ENCODE results near the gene GMCL2.

GMCL2 gene

DNA sequence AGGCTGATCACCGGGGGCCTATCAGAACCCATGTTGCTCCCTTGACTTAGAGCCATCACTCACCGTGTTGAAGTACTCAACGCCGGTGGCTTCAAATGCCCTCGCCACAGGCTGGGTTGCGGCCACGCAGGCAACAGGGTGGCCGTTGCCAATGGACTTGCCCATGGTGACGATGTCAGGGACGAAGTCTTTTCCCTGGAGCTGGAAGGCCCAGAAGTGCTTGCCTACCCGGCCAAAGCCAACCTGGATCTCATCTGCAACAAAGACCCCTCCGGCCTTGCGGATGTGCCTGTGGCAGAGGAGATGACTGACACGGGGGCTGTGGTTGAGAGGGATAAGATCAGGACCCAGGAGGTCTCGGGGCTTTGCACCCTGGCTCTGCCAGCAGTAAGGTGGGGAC, 35.1 kb upstream of the GMCL2 start:
- Histone ChIP-seq H3K27ac (ENCODE audit: low read depth, low read length) (no peak overlapping the region), H3K36me3 (ENCODE audit: control insufficient read depth in 1 of 2, insufficient read depth in 2 of 2, low read length in 2 of 2) (peaks cover 24 to 60% of the 10 kb centered on the region in 2 donors), H3K4me3 (ENCODE audit: low read depth in 1 of 2, low read length in 2 of 2) (no peak overlapping the region), H3K9me3 (ENCODE audit: control insufficient read depth in 1 of 2, low read length in 2 of 2) (no peaks in the 10 kb centered on the region), H3K27me3 (ENCODE audit: control insufficient read depth in 1 of 2, insufficient read depth in 2 of 2, low read length in 2 of 2) (no peaks in the 10 kb centered on the region), H3K4me1 (ENCODE audit: control insufficient read depth in 1 of 2, insufficient read depth in 2 of 2, low read length in 2 of 2) (peaks cover 3 to 5% of the 10 kb centered on the region in 2 donors), H3K9ac (ENCODE audit: low read depth in 1 of 2, low read length in 2 of 2) (no peak overlapping the region)

GRCh38 chr5:178221853-178222252, 34.7 kb upstream of the GMCL2 start:
- Histone ChIP-seq H3K9me3 (ENCODE audit: control insufficient read depth in 1 of 2, low read length in 2 of 2) (no peaks in the 10 kb centered on the region), H3K36me3 (ENCODE audit: control insufficient read depth in 1 of 2, insufficient read depth in 2 of 2, low read length in 2 of 2) (peaks cover 21 to 62% of the 10 kb centered on the region in 2 donors), H3K27ac (ENCODE audit: low read depth, low read length) (no peak overlapping the region), H3K27me3 (ENCODE audit: control insufficient read depth in 1 of 2, insufficient read depth in 2 of 2, low read length in 2 of 2) (no peaks in the 10 kb centered on the region), H3K9ac (ENCODE audit: low read depth in 1 of 2, low read length in 2 of 2) (no peak overlapping the region), H3K4me3 (ENCODE audit: low read depth in 1 of 2, low read length in 2 of 2) (no peak overlapping the region), H3K4me1 (ENCODE audit: control insufficient read depth in 1 of 2, insufficient read depth in 2 of 2, low read length in 2 of 2) (peaks cover 0 to 6% of the 10 kb centered on the region in 2 donors)

DNA sequence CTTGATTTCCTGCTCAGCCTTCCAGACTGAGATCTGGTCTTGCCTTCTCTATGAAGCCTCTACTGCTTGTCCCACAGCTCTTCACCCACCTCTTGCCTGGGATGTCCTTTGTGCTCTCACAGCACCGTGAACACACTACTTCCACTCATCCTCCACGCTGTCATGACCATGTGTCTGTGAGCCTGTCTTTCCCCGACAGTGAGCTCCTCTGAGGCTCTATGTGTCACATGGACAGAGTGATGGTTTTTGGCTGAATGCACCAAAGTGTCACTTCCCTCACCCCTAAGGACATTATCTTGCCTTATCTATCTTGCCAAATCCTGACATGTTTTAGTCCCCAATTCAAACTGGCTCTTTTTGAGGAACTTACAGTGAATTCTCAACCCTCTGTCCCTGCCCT, 34.1 kb upstream of the GMCL2 start:
- H3K4me3 ChIP-seq (ENCODE audit: low read depth in 1 of 2, low read length in 2 of 2): no peak overlapping the region
- peaks cover 0 to 7% of the 10 kb centered on the region in 2 donors for H3K4me1 ChIP-seq (ENCODE audit: control insufficient read depth in 1 of 2, insufficient read depth in 2 of 2, low read length in 2 of 2)
- no peaks in the 10 kb centered on the region for H3K27me3 ChIP-seq (ENCODE audit: control insufficient read depth in 1 of 2, insufficient read depth in 2 of 2, low read length in 2 of 2)
- peaks cover 21 to 58% of the 10 kb centered on the region in 2 donors for H3K36me3 ChIP-seq (ENCODE audit: control insufficient read depth in 1 of 2, insufficient read depth in 2 of 2, low read length in 2 of 2)
- H3K9ac ChIP-seq (ENCODE audit: low read depth in 1 of 2, low read length in 2 of 2): no peak overlapping the region
- no peaks in the 10 kb centered on the region for H3K9me3 ChIP-seq (ENCODE audit: control insufficient read depth in 1 of 2, low read length in 2 of 2)
- H3K27ac ChIP-seq (ENCODE audit: low read depth, low read length): no peak overlapping the region

GRCh38 chr5:178218827-178219226, 31.7 kb upstream of the GMCL2 start:
- Histone ChIP-seq H3K4me3 (ENCODE audit: low read depth in 1 of 2, low read length in 2 of 2) (no peak overlapping the region), H3K27me3 (ENCODE audit: control insufficient read depth in 1 of 2, insufficient read depth in 2 of 2, low read length in 2 of 2) (no peaks in the 10 kb centered on the region), H3K36me3 (ENCODE audit: control insufficient read depth in 1 of 2, insufficient read depth in 2 of 2, low read length in 2 of 2) (peaks cover 32 to 55% of the 10 kb centered on the region in 2 donors), H3K9ac (ENCODE audit: low read depth in 1 of 2, low read length in 2 of 2) (no peak overlapping the region), H3K9me3 (ENCODE audit: control insufficient read depth in 1 of 2, low read length in 2 of 2) (no peaks in the 10 kb centered on the region), H3K27ac (ENCODE audit: low read depth, low read length) (no peak overlapping the region), H3K4me1 (ENCODE audit: control insufficient read depth in 1 of 2, insufficient read depth in 2 of 2, low read length in 2 of 2) (peaks cover 19 to 31% of the 10 kb centered on the region in 2 donors)

- H3K4me3 ChIP-seq (ENCODE audit: low read depth in 1 of 2, low read length in 2 of 2): no peak overlapping the region
- H3K9me3 ChIP-seq (ENCODE audit: control insufficient read depth in 1 of 2, low read length in 2 of 2): no peaks in the 10 kb centered on the region
- H3K27ac ChIP-seq (ENCODE audit: low read depth, low read length): no peak overlapping the region
- H3K27me3 ChIP-seq (ENCODE audit: control insufficient read depth in 1 of 2, insufficient read depth in 2 of 2, low read length in 2 of 2): no peaks in the 10 kb centered on the region
- peaks cover 24 to 37% of the 10 kb centered on the region in 2 donors for H3K4me1 ChIP-seq (ENCODE audit: control insufficient read depth in 1 of 2, insufficient read depth in 2 of 2, low read length in 2 of 2)
- no peak overlapping the region for H3K9ac ChIP-seq (ENCODE audit: low read depth in 1 of 2, low read length in 2 of 2)
- H3K36me3 ChIP-seq (ENCODE audit: control insufficient read depth in 1 of 2, insufficient read depth in 2 of 2, low read length in 2 of 2): peaks cover 33 to 59% of the 10 kb centered on the region in 2 donors
Measured at GRCh38 chr5:178218237-178218776, 31.1 kb upstream of the GMCL2 start.

GRCh38 chr5:178216779-178217178, 29.6 kb upstream of the GMCL2 start:
- H3K36me3 ChIP-seq (ENCODE audit: control insufficient read depth in 1 of 2, insufficient read depth in 2 of 2, low read length in 2 of 2): peaks cover 34 to 60% of the 10 kb centered on the region in 2 donors
- no peak overlapping the region for H3K4me3 ChIP-seq (ENCODE audit: low read depth in 1 of 2, low read length in 2 of 2)
- H3K9me3 ChIP-seq (ENCODE audit: control insufficient read depth in 1 of 2, low read length in 2 of 2): no peaks in the 10 kb centered on the region
- H3K27ac ChIP-seq (ENCODE audit: low read depth, low read length): no peak overlapping the region
- H3K4me1 ChIP-seq (ENCODE audit: control insufficient read depth in 1 of 2, insufficient read depth in 2 of 2, low read length in 2 of 2): peaks cover 37 to 50% of the 10 kb centered on the region in 2 donors
- H3K27me3 ChIP-seq (ENCODE audit: control insufficient read depth in 1 of 2, insufficient read depth in 2 of 2, low read length in 2 of 2): no peaks in the 10 kb centered on the region
- H3K9ac ChIP-seq (ENCODE audit: low read depth in 1 of 2, low read length in 2 of 2): no peak overlapping the region

GRCh38 chr5:178216088-178216534, 28.9 kb upstream of the GMCL2 start:
- Histone ChIP-seq H3K9me3 (ENCODE audit: control insufficient read depth in 1 of 2, low read length in 2 of 2) (no peaks in the 10 kb centered on the region), H3K36me3 (ENCODE audit: control insufficient read depth in 1 of 2, insufficient read depth in 2 of 2, low read length in 2 of 2) (peaks cover 35 to 60% of the 10 kb centered on the region in 2 donors), H3K9ac (ENCODE audit: low read depth in 1 of 2, low read length in 2 of 2) (peak overlapping the region in 1 of 2 donors; percentile 15), H3K27me3 (ENCODE audit: control insufficient read depth in 1 of 2, insufficient read depth in 2 of 2, low read length in 2 of 2) (no peaks in the 10 kb centered on the region), H3K4me1 (ENCODE audit: control insufficient read depth in 1 of 2, insufficient read depth in 2 of 2, low read length in 2 of 2) (peaks cover 37 to 50% of the 10 kb centered on the region in 2 donors), H3K4me3 (ENCODE audit: low read depth in 1 of 2, low read length in 2 of 2) (no peak overlapping the region), H3K27ac (ENCODE audit: low read depth, low read length) (no peak overlapping the region)

GRCh38 chr5:178215280-178216002, 28.3 kb upstream of the GMCL2 start:
- peaks cover 42 to 58% of the 10 kb centered on the region in 2 donors for H3K36me3 ChIP-seq (ENCODE audit: control insufficient read depth in 1 of 2, insufficient read depth in 2 of 2, low read length in 2 of 2)
- H3K27me3 ChIP-seq (ENCODE audit: control insufficient read depth in 1 of 2, insufficient read depth in 2 of 2, low read length in 2 of 2): no peaks in the 10 kb centered on the region
- peaks cover 37 to 53% of the 10 kb centered on the region in 2 donors for H3K4me1 ChIP-seq (ENCODE audit: control insufficient read depth in 1 of 2, insufficient read depth in 2 of 2, low read length in 2 of 2)
- H3K9me3 ChIP-seq (ENCODE audit: control insufficient read depth in 1 of 2, low read length in 2 of 2): no peaks in the 10 kb centered on the region
- peak overlapping the region; percentile 51 for H3K27ac ChIP-seq (ENCODE audit: low read depth, low read length)
- H3K4me3 ChIP-seq (ENCODE audit: low read depth in 1 of 2, low read length in 2 of 2): peak overlapping the region in 1 of 2 donors; percentile 16
- H3K9ac ChIP-seq (ENCODE audit: low read depth in 1 of 2, low read length in 2 of 2): peak overlapping the region; percentile 23 to 33

- H3K9ac ChIP-seq (ENCODE audit: low read depth in 1 of 2, low read length in 2 of 2): peak overlapping the region; percentile 25 to 33
- H3K36me3 ChIP-seq (ENCODE audit: control insufficient read depth in 1 of 2, insufficient read depth in 2 of 2, low read length in 2 of 2): peaks cover 52 to 66% of the 10 kb centered on the region in 2 donors
- peak overlapping the region; percentile 45 for H3K27ac ChIP-seq (ENCODE audit: low read depth, low read length)
- no peaks in the 10 kb centered on the region for H3K27me3 ChIP-seq (ENCODE audit: control insufficient read depth in 1 of 2, insufficient read depth in 2 of 2, low read length in 2 of 2)
- no peaks in the 10 kb centered on the region for H3K9me3 ChIP-seq (ENCODE audit: control insufficient read depth in 1 of 2, low read length in 2 of 2)
- H3K4me3 ChIP-seq (ENCODE audit: low read depth in 1 of 2, low read length in 2 of 2): no peak overlapping the region
- peaks cover 44 to 65% of the 10 kb centered on the region in 2 donors for H3K4me1 ChIP-seq (ENCODE audit: control insufficient read depth in 1 of 2, insufficient read depth in 2 of 2, low read length in 2 of 2)
Measured at GRCh38 chr5:178214160-178214803, 27.1 kb upstream of the GMCL2 start.

- H3K4me3 ChIP-seq (ENCODE audit: low read depth in 1 of 2, low read length in 2 of 2): peak overlapping the region in 1 of 2 donors; percentile 17
- peaks cover 57 to 71% of the 10 kb centered on the region in 2 donors for H3K36me3 ChIP-seq (ENCODE audit: control insufficient read depth in 1 of 2, insufficient read depth in 2 of 2, low read length in 2 of 2)
- H3K9me3 ChIP-seq (ENCODE audit: control insufficient read depth in 1 of 2, low read length in 2 of 2): no peaks in the 10 kb centered on the region
- H3K27ac ChIP-seq (ENCODE audit: low read depth, low read length): peak overlapping the region; percentile 45
- peak overlapping the region; percentile 25 to 33 for H3K9ac ChIP-seq (ENCODE audit: low read depth in 1 of 2, low read length in 2 of 2)
- H3K27me3 ChIP-seq (ENCODE audit: control insufficient read depth in 1 of 2, insufficient read depth in 2 of 2, low read length in 2 of 2): no peaks in the 10 kb centered on the region
- H3K4me1 ChIP-seq (ENCODE audit: control insufficient read depth in 1 of 2, insufficient read depth in 2 of 2, low read length in 2 of 2): peaks cover 49 to 70% of the 10 kb centered on the region in 2 donors
Measured at GRCh38 chr5:178213748-178214151, 26.6 kb upstream of the GMCL2 start.

Measured in duodenal mucosa (tissue), 2 donors.